ENCODE results near the gene FUZ.
"Not testable (repeated sequence)": the region's sequence is repeated elsewhere in the genome, so short reads cannot be mapped to it uniquely, and the experiment has no call there.

GRCh38 chr19:49819452-49820115 lies 6.5 kb upstream of the FUZ start:
- TF ChIP-seq, protein P1, sequence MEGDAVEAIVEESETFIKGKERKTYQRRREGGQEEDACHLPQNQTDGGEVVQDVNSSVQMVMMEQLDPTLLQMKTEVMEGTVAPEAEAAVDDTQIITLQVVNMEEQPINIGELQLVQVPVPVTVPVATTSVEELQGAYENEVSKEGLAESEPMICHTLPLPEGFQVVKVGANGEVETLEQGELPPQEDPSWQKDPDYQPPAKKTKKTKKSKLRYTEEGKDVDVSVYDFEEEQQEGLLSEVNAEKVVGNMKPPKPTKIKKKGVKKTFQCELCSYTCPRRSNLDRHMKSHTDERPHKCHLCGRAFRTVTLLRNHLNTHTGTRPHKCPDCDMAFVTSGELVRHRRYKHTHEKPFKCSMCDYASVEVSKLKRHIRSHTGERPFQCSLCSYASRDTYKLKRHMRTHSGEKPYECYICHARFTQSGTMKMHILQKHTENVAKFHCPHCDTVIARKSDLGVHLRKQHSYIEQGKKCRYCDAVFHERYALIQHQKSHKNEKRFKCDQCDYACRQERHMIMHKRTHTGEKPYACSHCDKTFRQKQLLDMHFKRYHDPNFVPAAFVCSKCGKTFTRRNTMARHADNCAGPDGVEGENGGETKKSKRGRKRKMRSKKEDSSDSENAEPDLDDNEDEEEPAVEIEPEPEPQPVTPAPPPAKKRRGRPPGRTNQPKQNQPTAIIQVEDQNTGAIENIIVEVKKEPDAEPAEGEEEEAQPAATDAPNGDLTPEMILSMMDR (IDR thresholded peaks at IDR 0.05), result not testable (repeated sequence)
- TF ChIP-seq POLR2A (IDR thresholded peaks at IDR 0.05), result not testable (repeated sequence)

All from esophagus squamous epithelium (tissue), 4 donors.